PC-3 (cell line): ENCODE data around the gene INTS1. TPM values are rescaled to one million over a fixed set of nuclear protein-coding genes. Genes with fewer than 3 reads are reported as not detected.
A peak's percentile ranks its signal among the peaks of the same experiment; 100 is the strongest.

Experiments used
- ATAC-seq: fragments of 200-7000 bp; cut with Tn5 transposase; 2 replicates; pipeline ENCODE4 v1.9.1; 2020; ENCODE audit warnings: mild to moderate bottlenecking, moderate library complexity
- BruUV-seq: library from RNA; stranded (reverse); fragments of 400-500 nt; replicated peaks from 2 replicates; lab custom pipeline; 2021; lab: Mats Ljungman, UMichigan
- CTCF ChIA-PET: fragments of 300-600 bp; sonication (Branson Sonifier 250); formaldehyde crosslinking; loops from one replicate; lab custom pipeline; 2022; ENCODE audit warnings: antibody characterized with exemption; lab: Charles Lee
- POLR2A ChIA-PET: fragments of 300-600 bp; sonication (Branson Sonifier 250); formaldehyde crosslinking; loops from one replicate; lab custom pipeline; 2022; ENCODE audit warnings: antibody characterized with exemption; ENCODE audit not compliant: unreplicated experiment; lab: Charles Lee
- DNase-seq: peaks from one replicate; pipeline ENCODE4 v3.0.0-alpha.2; 2015
- H2AFZ ChIP-seq: fragments of 300-600 bp; sonication (generic); 2 replicates; pipeline ENCODE4 v1.6.0; 2016; ENCODE audit warnings: antibody characterized with exemption, low read length
- H3F3A ChIP-seq: fragments of 300-600 bp; sonication (generic); one replicate; pipeline ENCODE4 v1.6.0; 2017; ENCODE audit warnings: antibody characterized with exemption, low read length, control low read depth, mild to moderate bottlenecking; ENCODE audit not compliant: unreplicated experiment
- H3K27ac ChIP-seq: fragments of 300-600 bp; sonication (generic); 2 replicates; pipeline ENCODE4 v1.5.1; 2016; ENCODE audit warnings: mild to moderate bottlenecking, low read length
- H3K27me3 ChIP-seq: fragments of 300-600 bp; sonication (generic); 2 replicates; pipeline ENCODE4 v1.6.1; 2016; ENCODE audit warnings: low read length, mixed read lengths
- H3K36me3 ChIP-seq: fragments of 300-600 bp; sonication (generic); 2 replicates; pipeline ENCODE4 v1.6.1; 2016; ENCODE audit warnings: low read depth, mixed run types, low read length, mixed read lengths
- H3K4me1 ChIP-seq: fragments of 300-600 bp; sonication (generic); 2 replicates; pipeline ENCODE4 v1.5.1; 2016; ENCODE audit warnings: low read length; ENCODE audit not compliant: insufficient read depth
- H3K4me2 ChIP-seq: fragments of 300-600 bp; sonication (generic); 2 replicates; pipeline ENCODE4 v1.6.0; 2016; ENCODE audit warnings: low read length
- H3K4me3 ChIP-seq: fragments of 300-600 bp; sonication (generic); 2 replicates; pipeline ENCODE4 v1.5.1; 2016; ENCODE audit warnings: mild to moderate bottlenecking, low read length, mixed read lengths
- H3K79me2 ChIP-seq: fragments of 300-600 bp; sonication (generic); 2 replicates; pipeline ENCODE4 v1.6.1; 2017; ENCODE audit warnings: low read length, mixed read lengths
- H3K9ac ChIP-seq: fragments of 300-600 bp; sonication (generic); 2 replicates; pipeline ENCODE4 v1.6.0; 2016; ENCODE audit warnings: mild to moderate bottlenecking, low read length
- H3K9me2 ChIP-seq: fragments of 300-600 bp; sonication (generic); replicated peaks from 2 replicates; pipeline ENCODE4 v1.6.1; 2016; ENCODE audit warnings: mixed run types, low read length, mixed read lengths
- H3K9me3 ChIP-seq: fragments of 300-600 bp; sonication (generic); 2 replicates; pipeline ENCODE4 v1.6.1; 2016; ENCODE audit warnings: low read length, mixed read lengths
- H4K20me1 ChIP-seq: fragments of 300-600 bp; sonication (generic); 2 replicates; pipeline ENCODE4 v1.6.1; 2016; ENCODE audit warnings: low read length, mixed read lengths
- CTCF ChIP-seq: fragments of 300-600 bp; sonication (generic); conservative IDR thresholded peaks from 2 replicates; pipeline ENCODE4 v1.5.1; 2017; ENCODE audit warnings: antibody characterized with exemption, low read depth, mild to moderate bottlenecking, low read length
- EZH2 ChIP-seq: fragments of 300-600 bp; sonication (generic); IDR thresholded peaks from one replicate; pipeline ENCODE4 v1.6.1; 2017; ENCODE audit warnings: antibody characterized with exemption, mild to moderate bottlenecking, low read length; ENCODE audit not compliant: unreplicated experiment
- EZH2phosphoT487 ChIP-seq: fragments of 300-600 bp; sonication (generic); IDR thresholded peaks from 2 replicates; pipeline ENCODE4 v1.6.1; 2018; ENCODE audit warnings: mild to moderate bottlenecking, antibody characterized with exemption, low read length, borderline replicate concordance
- intact Hi-C: fragments of 100-400 bp; cut with micrococcal nuclease; formaldehyde crosslinking; loops from 2 replicates; pipeline ENCODE4 v1.9.0; 2023
- total RNA-seq: library from RNA; depleted of rRNA; stranded (reverse); fragments of >200 nt; gene quantifications from 2 replicates; pipeline ENCODE4 v1.2.3, GENCODE V29; 2014

Gene INTS1
- total RNA-seq, 1 experiment from 2014 or later = 62.9 TPM

GRCh38 chr7:1536455-1536742 lies 32.2 kb upstream of the INTS1 start:
- POLR2A ChIA-PET = no interaction called here
- Histone ChIP-seq H3K79me2 (peaks cover 81% of the 10 kb centered on the region), H3K9me3 (no peaks in the 10 kb centered on the region), H3K27me3 (no peaks in the 10 kb centered on the region), H3K4me3 (peak overlapping the region; percentile 68), H3K27ac (peak overlapping the region; percentile 96), H3K4me1 (peaks cover 36% of the 10 kb centered on the region), H4K20me1 (peaks cover 8% of the 10 kb centered on the region; the same call in 1 of the 2 replicates), H3K4me2 (peak overlapping the region; percentile 91), H3K36me3 (peaks cover 12% of the 10 kb centered on the region), H2AFZ (no peak overlapping the region), H3K9ac (peak overlapping the region; percentile 96), H3F3A (peaks cover 7% of the 10 kb centered on the region), H3K9me2 (no peaks in the 10 kb centered on the region)
- TF ChIP-seq EZH2phosphoT487 (no peak), CTCF (no peak), EZH2 (no peak)
- no TSS peak for BruUV-seq
- intact Hi-C loops = no loop called here
- DNase-seq = no peak
- CTCF ChIA-PET = no interaction called here
- no peak for ATAC-seq

GRCh38 chr7:1535701-1536454 lies 31.7 kb upstream of the INTS1 start:
- peaks cover 12% of the 10 kb centered on the region for H3K36me3 ChIP-seq
- H3K9ac ChIP-seq = no peak overlapping the region
- BruUV-seq = no TSS peak
- CTCF ChIA-PET = no interaction called here
- H3K79me2 ChIP-seq = peaks cover 86% of the 10 kb centered on the region
- H3K27ac ChIP-seq = peak overlapping the region; percentile 96
- intact Hi-C loops = no loop called here
- TF ChIP-seq EZH2 = no peak
- no peak for TF ChIP-seq CTCF
- TF ChIP-seq EZH2phosphoT487 = no peak
- H3F3A ChIP-seq = peaks cover 7% of the 10 kb centered on the region
- no peaks in the 10 kb centered on the region for H3K9me3 ChIP-seq
- H3K4me3 ChIP-seq = no peak overlapping the region
- no peak overlapping the region for H2AFZ ChIP-seq
- H3K4me1 ChIP-seq = peaks cover 36% of the 10 kb centered on the region
- H3K4me2 ChIP-seq = peak overlapping the region; percentile 91; the same call in 1 of the 2 replicates
- H3K9me2 ChIP-seq = no peaks in the 10 kb centered on the region
- POLR2A ChIA-PET = no interaction called here
- no peak for ATAC-seq
- peaks cover 8% of the 10 kb centered on the region; the same call in 1 of the 2 replicates for H4K20me1 ChIP-seq
- H3K27me3 ChIP-seq = no peaks in the 10 kb centered on the region
- no peak for DNase-seq

GRCh38 chr7:1535100-1535458 lies 30.9 kb upstream of the INTS1 start:
- no peak for DNase-seq
- no peak overlapping the region; the same call in 1 of the 2 replicates for H3K27ac ChIP-seq
- H3K4me2 ChIP-seq = no peak overlapping the region
- H3K79me2 ChIP-seq = peaks cover 86% of the 10 kb centered on the region
- H3K9me2 ChIP-seq = no peaks in the 10 kb centered on the region
- H3K27me3 ChIP-seq = no peaks in the 10 kb centered on the region
- H3K4me3 ChIP-seq = no peak overlapping the region
- TF ChIP-seq EZH2 = no peak
- CTCF ChIA-PET = no interaction called here
- H3K36me3 ChIP-seq = peaks cover 12% of the 10 kb centered on the region
- peaks cover 8% of the 10 kb centered on the region; the same call in 1 of the 2 replicates for H4K20me1 ChIP-seq
- intact Hi-C loops = no loop called here
- ATAC-seq = no peak
- H3F3A ChIP-seq = peaks cover 7% of the 10 kb centered on the region
- no TSS peak for BruUV-seq
- H2AFZ ChIP-seq = no peak overlapping the region
- H3K9me3 ChIP-seq = no peaks in the 10 kb centered on the region
- peaks cover 36% of the 10 kb centered on the region for H3K4me1 ChIP-seq
- H3K9ac ChIP-seq = no peak overlapping the region
- POLR2A ChIA-PET = no interaction called here
